ENCODE data around the gene ATF3.

ATF3 gene

DNA sequence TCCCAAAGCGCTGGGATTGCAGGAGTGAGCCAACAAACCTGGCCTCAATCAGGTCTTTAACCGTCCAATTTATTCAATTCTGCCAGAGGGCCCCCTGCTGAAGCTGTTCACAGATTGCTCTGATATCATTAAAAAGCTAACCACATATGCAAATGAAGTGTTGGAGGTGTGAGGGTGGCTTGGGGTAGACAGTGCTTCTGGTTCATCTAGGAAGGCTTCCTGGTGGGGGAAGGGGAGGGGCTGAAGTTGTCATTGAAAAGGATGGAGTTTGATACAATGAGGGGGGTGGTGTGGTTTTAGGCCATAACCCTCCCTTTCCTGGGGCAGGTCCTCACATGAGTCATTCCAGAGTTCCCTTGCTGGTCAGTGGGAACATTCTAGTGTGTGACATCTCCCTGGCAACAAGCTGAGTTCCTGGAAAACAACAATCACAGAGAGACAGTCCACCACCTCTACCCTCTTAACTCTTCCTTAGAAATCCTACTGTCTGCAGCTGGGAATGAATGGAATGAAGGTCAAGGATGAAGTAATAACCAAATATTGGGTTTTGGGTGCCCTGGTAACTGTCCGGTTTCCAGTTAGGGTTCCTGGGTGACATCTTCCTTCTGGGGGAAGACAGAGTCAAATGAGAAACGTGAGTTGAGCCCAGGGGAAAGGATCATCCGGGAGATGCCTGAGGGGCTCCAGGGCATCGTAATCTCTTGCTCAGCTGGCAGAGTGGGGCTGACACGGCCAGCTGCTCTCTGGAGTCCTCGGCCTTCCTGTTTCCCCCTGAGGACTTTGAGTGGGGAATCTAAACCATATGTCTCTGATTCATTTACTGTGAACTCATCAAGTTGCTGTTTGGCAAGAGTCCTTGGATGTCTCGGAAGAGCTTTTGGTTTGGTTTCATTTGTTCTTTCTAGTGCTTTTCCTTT lies 58.9 kb downstream of the ATF3 start:
- H3K36me3 ChIP-seq (ENCODE audit: control insufficient read depth, insufficient read depth, low read length): no peaks in the 10 kb centered on the region
- no peaks in the 10 kb centered on the region for H3K9me3 ChIP-seq (ENCODE audit: control insufficient read depth, low read length)
- peaks cover 9% of the 10 kb centered on the region for H3K27me3 ChIP-seq (ENCODE audit: control insufficient read depth, insufficient read depth, low read length, poor library complexity, severe bottlenecking)
- H3K27ac ChIP-seq (ENCODE audit: insufficient read depth, low read depth, low read length, poor library complexity, severe bottlenecking): peak overlapping the region; percentile 90
- no peak overlapping the region for H3K4me3 ChIP-seq (ENCODE audit: insufficient read depth, low read depth, low read length)
- peaks cover 9% of the 10 kb centered on the region for H3K4me1 ChIP-seq (ENCODE audit: control insufficient read depth, insufficient read depth, low read length)
- WGBS, 2 experiments: 71 to 82% methylated on average over 9 of the region's 9 CpGs

DNA sequence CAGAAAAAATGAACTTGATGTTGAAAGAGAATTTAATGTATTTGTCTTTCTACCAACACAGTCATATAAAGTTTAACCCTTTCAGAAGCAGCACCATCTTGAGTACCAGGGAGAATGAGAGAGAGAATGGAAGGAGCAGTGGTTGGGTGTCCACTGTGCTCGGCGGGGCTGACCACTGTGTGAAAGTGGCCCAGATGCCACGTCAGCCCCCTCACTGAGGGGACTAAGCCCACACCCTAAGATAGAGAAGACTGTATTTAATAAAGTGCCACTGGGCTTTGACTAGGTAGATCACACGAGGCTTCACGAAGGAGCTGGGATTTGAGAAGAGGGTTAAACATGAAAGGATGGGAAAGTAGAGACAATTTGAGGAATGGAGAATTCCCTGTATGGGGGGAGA lies 59.9 kb downstream of the ATF3 start:
- Histone ChIP-seq H3K9me3 (ENCODE audit: control insufficient read depth, low read length) (no peaks in the 10 kb centered on the region), H3K36me3 (ENCODE audit: control insufficient read depth, insufficient read depth, low read length) (no peaks in the 10 kb centered on the region), H3K4me1 (ENCODE audit: control insufficient read depth, insufficient read depth, low read length) (peaks cover 9% of the 10 kb centered on the region), H3K27ac (ENCODE audit: insufficient read depth, low read depth, low read length, poor library complexity, severe bottlenecking) (no peak overlapping the region), H3K27me3 (ENCODE audit: control insufficient read depth, insufficient read depth, low read length, poor library complexity, severe bottlenecking) (peaks cover 9% of the 10 kb centered on the region), H3K4me3 (ENCODE audit: insufficient read depth, low read depth, low read length) (no peak overlapping the region)
- WGBS, 2 experiments: 88 to 93% methylated on average over 5 of the region's 5 CpGs

DNA sequence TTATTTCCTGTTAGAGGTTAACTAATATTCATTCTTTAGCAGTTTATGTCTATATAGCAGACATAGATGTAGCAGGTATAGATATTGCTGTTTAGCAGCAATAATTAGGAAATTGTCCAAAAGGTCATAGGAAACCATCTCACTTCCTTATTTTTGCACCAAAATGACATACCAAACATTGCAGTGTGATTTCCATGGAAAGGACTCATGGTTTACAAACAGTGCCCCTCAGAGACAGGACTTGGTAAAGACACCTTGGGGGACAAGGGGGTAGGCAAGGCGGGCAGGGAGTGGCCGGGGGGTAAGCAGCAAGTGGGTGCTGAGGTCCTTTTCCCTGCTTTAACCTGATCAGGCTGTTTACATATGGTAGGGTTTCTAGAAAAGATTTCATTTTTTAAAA lies 60.5 kb downstream of the ATF3 start:
- WGBS, 2 experiments: 68% methylated on average over 2 of the region's 2 CpGs
- no peak overlapping the region for H3K27ac ChIP-seq (ENCODE audit: insufficient read depth, low read depth, low read length, poor library complexity, severe bottlenecking)
- H3K36me3 ChIP-seq (ENCODE audit: control insufficient read depth, insufficient read depth, low read length): no peaks in the 10 kb centered on the region
- peaks cover 9% of the 10 kb centered on the region for H3K27me3 ChIP-seq (ENCODE audit: control insufficient read depth, insufficient read depth, low read length, poor library complexity, severe bottlenecking)
- peaks cover 9% of the 10 kb centered on the region for H3K4me1 ChIP-seq (ENCODE audit: control insufficient read depth, insufficient read depth, low read length)
- no peaks in the 10 kb centered on the region for H3K9me3 ChIP-seq (ENCODE audit: control insufficient read depth, low read length)
- no peak overlapping the region for H3K4me3 ChIP-seq (ENCODE audit: insufficient read depth, low read depth, low read length)

DNA sequence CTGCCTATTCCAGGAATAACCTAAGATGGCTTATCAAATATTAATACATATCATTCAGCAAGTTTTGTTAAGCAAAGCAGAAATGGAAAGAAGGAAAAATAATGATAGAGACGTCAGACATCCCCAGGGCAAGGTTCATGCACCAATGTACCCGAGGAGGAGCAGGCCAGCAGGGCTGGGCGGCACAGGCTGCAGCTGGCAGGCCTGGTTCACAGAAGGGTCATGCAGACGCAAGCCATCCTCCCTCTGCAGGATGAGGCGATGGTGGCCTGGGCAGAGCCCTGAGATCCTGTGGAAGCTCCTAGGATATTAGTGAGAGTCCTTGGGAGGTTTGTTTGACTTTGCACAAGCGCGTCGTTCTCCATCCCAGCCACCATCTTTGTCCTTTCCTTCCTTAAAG lies 61.0 kb downstream of the ATF3 start:
- WGBS, 2 experiments: 89 to 92% methylated on average over 8 of the region's 8 CpGs
- H3K27me3 ChIP-seq (ENCODE audit: control insufficient read depth, insufficient read depth, low read length, poor library complexity, severe bottlenecking): peaks cover 9% of the 10 kb centered on the region
- H3K4me1 ChIP-seq (ENCODE audit: control insufficient read depth, insufficient read depth, low read length): peaks cover 9% of the 10 kb centered on the region
- H3K4me3 ChIP-seq (ENCODE audit: insufficient read depth, low read depth, low read length): no peak overlapping the region
- no peak overlapping the region for H3K27ac ChIP-seq (ENCODE audit: insufficient read depth, low read depth, low read length, poor library complexity, severe bottlenecking)
- H3K36me3 ChIP-seq (ENCODE audit: control insufficient read depth, insufficient read depth, low read length): no peaks in the 10 kb centered on the region
- no peaks in the 10 kb centered on the region for H3K9me3 ChIP-seq (ENCODE audit: control insufficient read depth, low read length)

DNA sequence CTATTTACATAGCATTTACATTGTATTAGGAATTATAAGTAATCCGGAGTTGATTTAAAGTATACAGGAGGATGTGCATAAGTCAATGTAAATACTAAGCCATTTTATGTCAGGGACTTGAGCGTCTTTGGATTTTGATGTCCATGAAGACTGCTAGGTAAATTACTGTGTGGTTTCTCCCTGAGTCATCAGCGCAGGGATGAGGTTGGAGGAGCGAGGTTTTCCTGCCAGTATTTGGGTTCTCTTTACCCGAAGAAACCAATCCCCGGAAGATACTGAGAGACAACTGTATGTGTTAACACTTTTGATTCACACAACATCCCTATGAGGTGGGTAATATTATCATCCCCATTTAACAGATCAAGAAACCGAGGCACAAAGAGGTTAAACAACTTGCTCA lies 61.7 kb downstream of the ATF3 start:
- Histone ChIP-seq H3K27ac (ENCODE audit: insufficient read depth, low read depth, low read length, poor library complexity, severe bottlenecking) (no peak overlapping the region), H3K4me3 (ENCODE audit: insufficient read depth, low read depth, low read length) (no peak overlapping the region), H3K27me3 (ENCODE audit: control insufficient read depth, insufficient read depth, low read length, poor library complexity, severe bottlenecking) (peaks cover 9% of the 10 kb centered on the region), H3K9me3 (ENCODE audit: control insufficient read depth, low read length) (no peaks in the 10 kb centered on the region), H3K36me3 (ENCODE audit: control insufficient read depth, insufficient read depth, low read length) (no peaks in the 10 kb centered on the region), H3K4me1 (ENCODE audit: control insufficient read depth, insufficient read depth, low read length) (peaks cover 9% of the 10 kb centered on the region)
- WGBS, 2 experiments: 96 to 97% methylated on average over 7 of the region's 7 CpGs

Data from ectodermal cell (in vitro differentiated cells).